Measurements from ENCODE around the gene OPN3. TPM values are rescaled to one million over a fixed set of nuclear protein-coding genes. Genes with fewer than 3 reads are reported as not detected.
"Not testable (repeated sequence)": the region's sequence is repeated elsewhere in the genome, so short reads cannot be mapped to it uniquely, and the experiment has no call there.

OPN3 gene
- total RNA-seq (ENCODE audit: insufficient read depth, low replicate concordance), result 21.2 TPM

- DNase-seq (ENCODE audit: low spot score), result peak; percentile 89
Measured at GRCh38 chr1:241640149-241640866, at the start of gene OPN3, which contains the start of gene CHML. TSS of gene OPN3 (minus strand) at chr1:241640369. CDS start at chr1:241640254, 115 bp downstream. TSS of gene CHML (minus strand) at chr1:241640369. CDS start at chr1:241635766, 4,603 bp downstream.

- no peak for DNase-seq (ENCODE audit: low spot score)
Measured at GRCh38 chr1:241688940-241689368, 48.8 kb upstream of the OPN3 start.

GRCh38 chr1:241684108-241684507 lies 43.9 kb upstream of the OPN3 start:
- DNase-seq (ENCODE audit: low spot score), result no peak

- DNase-seq (ENCODE audit: low spot score), result no peak
Measured at GRCh38 chr1:241682921-241683320, 42.8 kb upstream of the OPN3 start.

- not testable (repeated sequence) for DNase-seq (ENCODE audit: low spot score)
Measured at GRCh38 chr1:241681861-241682448, 41.8 kb upstream of the OPN3 start.

- no peak for DNase-seq (ENCODE audit: low spot score)
Measured at GRCh38 chr1:241679961-241680360, 39.8 kb upstream of the OPN3 start.

- no peak for DNase-seq (ENCODE audit: low spot score)
Measured at GRCh38 chr1:241679404-241679803, 39.2 kb upstream of the OPN3 start.

GRCh38 chr1:241678536-241678935 lies 38.4 kb upstream of the OPN3 start:
- DNase-seq (ENCODE audit: low spot score), result no peak

- DNase-seq (ENCODE audit: low spot score), result no peak
Measured at GRCh38 chr1:241677201-241677600, 37.0 kb upstream of the OPN3 start.

- DNase-seq (ENCODE audit: low spot score), result no peak
Measured at GRCh38 chr1:241675983-241676382, 35.8 kb upstream of the OPN3 start.

GRCh38 chr1:241674805-241675384 lies 34.7 kb upstream of the OPN3 start:
- DNase-seq (ENCODE audit: low spot score), result no peak

GRCh38 chr1:241672301-241672700 lies 32.1 kb upstream of the OPN3 start:
- DNase-seq (ENCODE audit: low spot score), result no peak

- DNase-seq (ENCODE audit: low spot score), result no peak
Measured at GRCh38 chr1:241666419-241666818, 26.2 kb upstream of the OPN3 start.

- no peak for DNase-seq (ENCODE audit: low spot score)
Measured at GRCh38 chr1:241660424-241660972, 20.3 kb upstream of the OPN3 start.

GRCh38 chr1:241659016-241659415 lies 18.8 kb upstream of the OPN3 start:
- not testable (repeated sequence) for DNase-seq (ENCODE audit: low spot score)

GRCh38 chr1:241658081-241658793 lies 18.1 kb upstream of the OPN3 start:
- no peak for DNase-seq (ENCODE audit: low spot score)

GRCh38 chr1:241654641-241655040 lies 14.5 kb upstream of the OPN3 start:
- DNase-seq (ENCODE audit: low spot score), result no peak

- peak; percentile 14 for DNase-seq (ENCODE audit: low spot score)
Measured at GRCh38 chr1:241654019-241654418, 13.8 kb upstream of the OPN3 start.

- DNase-seq (ENCODE audit: low spot score), result no peak
Measured at GRCh38 chr1:241652012-241652411, 11.8 kb upstream of the OPN3 start, which contains the start of gene WDR64. TSS of gene WDR64 (plus strand) at chr1:241652281. CDS start at chr1:241652485, 204 bp downstream.

GRCh38 chr1:241648159-241648558 lies 8.0 kb upstream of the OPN3 start:
- DNase-seq (ENCODE audit: low spot score), result no peak

- no peak for DNase-seq (ENCODE audit: low spot score)
Measured at GRCh38 chr1:241647658-241648057, 7.5 kb upstream of the OPN3 start.

- no peak for DNase-seq (ENCODE audit: low spot score)
Measured at GRCh38 chr1:241646201-241646600, 6.0 kb upstream of the OPN3 start.

Data from umbilical cord (tissue), 2 donors.